Measurements from ENCODE around the gene TUBB2A.
"Not testable (repeated sequence)": the region's sequence is repeated elsewhere in the genome, so short reads cannot be mapped to it uniquely, and the experiment has no call there.

The TUBB2A gene

GRCh38 chr6:3140201-3140600 lies 17.1 kb downstream of the TUBB2A start:
- no peak overlapping the region for H3K4me2 ChIP-seq (ENCODE audit: low read length)
- no peaks in the 10 kb centered on the region for H3K36me3 ChIP-seq (ENCODE audit: control insufficient read depth, insufficient read depth, low read length)
- no peak overlapping the region for H3K9ac ChIP-seq
- TF ChIP-seq CTCF (IDR thresholded peaks at IDR 0.05) = no peak
- no peak overlapping the region for H3K4me3 ChIP-seq (ENCODE audit: low read depth, low read length)
- H3K79me2 ChIP-seq = no peaks in the 10 kb centered on the region
- no peak overlapping the region for H2AFZ ChIP-seq
- H3K4me1 ChIP-seq = no peaks in the 10 kb centered on the region
- no peak overlapping the region for H3K27ac ChIP-seq
- H3K9me3 ChIP-seq (ENCODE audit: control insufficient read depth, low read length) = no peaks in the 10 kb centered on the region
- no peaks in the 10 kb centered on the region for H3K27me3 ChIP-seq (ENCODE audit: control insufficient read depth, insufficient read depth, low read length)

GRCh38 chr6:3139090-3139903 lies 18.0 kb downstream of the TUBB2A start:
- Histone ChIP-seq H3K4me1 (no peaks in the 10 kb centered on the region), H3K9me3 (ENCODE audit: control insufficient read depth, low read length) (no peaks in the 10 kb centered on the region), H3K27me3 (ENCODE audit: control insufficient read depth, insufficient read depth, low read length) (no peaks in the 10 kb centered on the region), H3K4me2 (ENCODE audit: low read length) (peak overlapping the region; percentile 4), H3K79me2 (no peaks in the 10 kb centered on the region), H3K27ac (no peak overlapping the region), H2AFZ (no peak overlapping the region), H3K4me3 (ENCODE audit: low read depth, low read length) (no peak overlapping the region), H3K36me3 (ENCODE audit: control insufficient read depth, insufficient read depth, low read length) (no peaks in the 10 kb centered on the region), H3K9ac (no peak overlapping the region)
- TF ChIP-seq CTCF (IDR thresholded peaks at IDR 0.05) = no peak

- H3K4me1 ChIP-seq = no peaks in the 10 kb centered on the region
- no peak overlapping the region for H2AFZ ChIP-seq
- no peak overlapping the region for H3K9ac ChIP-seq
- no peaks in the 10 kb centered on the region for H3K27me3 ChIP-seq (ENCODE audit: control insufficient read depth, insufficient read depth, low read length)
- H3K4me3 ChIP-seq (ENCODE audit: low read depth, low read length) = no peak overlapping the region
- no peak overlapping the region for H3K27ac ChIP-seq
- H3K9me3 ChIP-seq (ENCODE audit: control insufficient read depth, low read length) = no peaks in the 10 kb centered on the region
- no peak for TF ChIP-seq CTCF (IDR thresholded peaks at IDR 0.05)
- H3K79me2 ChIP-seq = no peaks in the 10 kb centered on the region
- H3K36me3 ChIP-seq (ENCODE audit: control insufficient read depth, insufficient read depth, low read length) = no peaks in the 10 kb centered on the region
- no peak overlapping the region for H3K4me2 ChIP-seq (ENCODE audit: low read length)
Measured at GRCh38 chr6:3138341-3138740, 19.0 kb downstream of the TUBB2A start.

- H3K27me3 ChIP-seq (ENCODE audit: control insufficient read depth, insufficient read depth, low read length); H2AFZ ChIP-seq; H3K4me1 ChIP-seq; H3K27ac ChIP-seq; H3K4me2 ChIP-seq (ENCODE audit: low read length); H3K9ac ChIP-seq; H3K4me3 ChIP-seq (ENCODE audit: low read depth, low read length); H3K79me2 ChIP-seq; H3K9me3 ChIP-seq (ENCODE audit: control insufficient read depth, low read length); H3K36me3 ChIP-seq (ENCODE audit: control insufficient read depth, insufficient read depth, low read length): not testable (repeated sequence)
Measured at GRCh38 chr6:3137873-3138272, 19.5 kb downstream of the TUBB2A start.

GRCh38 chr6:3137057-3137777 lies 20.1 kb downstream of the TUBB2A start:
- H2AFZ ChIP-seq = no peak overlapping the region
- H3K4me3 ChIP-seq (ENCODE audit: low read depth, low read length) = no peak overlapping the region
- H3K27ac ChIP-seq = no peak overlapping the region
- no peak overlapping the region for H3K9ac ChIP-seq
- H3K4me1 ChIP-seq = no peaks in the 10 kb centered on the region
- H3K27me3 ChIP-seq (ENCODE audit: control insufficient read depth, insufficient read depth, low read length) = no peaks in the 10 kb centered on the region
- no peaks in the 10 kb centered on the region for H3K36me3 ChIP-seq (ENCODE audit: control insufficient read depth, insufficient read depth, low read length)
- no peaks in the 10 kb centered on the region for H3K79me2 ChIP-seq
- H3K9me3 ChIP-seq (ENCODE audit: control insufficient read depth, low read length) = no peaks in the 10 kb centered on the region
- TF ChIP-seq CTCF (IDR thresholded peaks at IDR 0.05) = no peak
- H3K4me2 ChIP-seq (ENCODE audit: low read length) = no peak overlapping the region

Measured in parathyroid adenoma (tissue), 2 donors.